ENCODE results near the gene PLEK. TPM values are rescaled to one million over a fixed set of nuclear protein-coding genes. Genes with fewer than 3 reads are reported as not detected.
"Not testable (repeated sequence)": the region's sequence is repeated elsewhere in the genome, so short reads cannot be mapped to it uniquely, and the experiment has no call there.

Gene PLEK
- total and polyA plus RNA-seq, 10 of the 15 experiments (the other 5 are each of a cell fraction or from before 2014, with no cell fraction given) = 229 to 804 (median 362) TPM

- no peak for TF ChIP-seq SMAD1 (IDR thresholded peaks at IDR 0.05; ENCODE audit: low read depth, partially characterized antibody)
- TF ChIP-seq NR2C2 (IDR thresholded peaks at IDR 0.05; ENCODE audit: borderline replicate concordance, control insufficient read depth, insufficient read length, low read depth) = no peak
- TF ChIP-seq MTA3 (IDR thresholded peaks at IDR 0.05; ENCODE audit: borderline replicate concordance, low read length) = peak; percentile 86; the same call in 1 of the 2 replicates
These were observed 76.3 kb downstream of the PLEK start (continued) for GRCh38 chr2:68441179-68441993.

- 97% methylated on average over 2 of the region's 2 CpGs for WGBS (ENCODE audit: insufficient coverage, insufficient replicate concordance, low lambda C conversion rate, missing lambda C conversion rate)
- H4K20me1 ChIP-seq (ENCODE audit: control insufficient read depth, insufficient read depth) = no peaks in the 10 kb centered on the region
- in situ Hi-C loops (cut with MboI) = loop anchor here (5.0 to 25.0 kb wide), 6 partner anchors 80 to 2005 kb away; partner anchors contain the start of gene MEIS1
- H3K36me3 ChIP-seq (ENCODE audit: control insufficient read depth in 2 of 2, insufficient read depth in 2 of 2, low read length in 1 of 2) = no peaks in the 10 kb centered on the region
- H3K4me3 ChIP-seq = no peak overlapping the region
- FAIRE-seq = no peak
- H3K27ac ChIP-seq (ENCODE audit: control insufficient read depth, insufficient read depth) = no peak overlapping the region
- peaks cover 30% of the 10 kb centered on the region for H3K4me1 ChIP-seq (ENCODE audit: control insufficient read depth, insufficient read depth, low read length)
- no peak for ATAC-seq
- peak overlapping the region; percentile 61 for H2AFZ ChIP-seq (ENCODE audit: control insufficient read depth, low read depth, low read length)
- no peaks in the 10 kb centered on the region for H3K27me3 ChIP-seq (replicated peaks in 1 of 2; ENCODE audit: control insufficient read depth in 2 of 2, insufficient read depth in 2 of 2, low read length in 1 of 2)
- ChIA-PET POLR2A (interaction anchor here (0.8 to 5.1 kb wide), 11 partner anchors 14 to 321 kb away, joined by 3 to 70 read pairs (median 14); partner anchors contain the start of gene PLEK), CTCF (interaction anchor here (0.7 to 7.1 kb wide), 35 partner anchors 12 to 320 kb away, joined by 3 to 91 read pairs (median 6); partner anchors contain the start of genes APLF, FBXO48, PLEK and PNO1), RAD21 (ENCODE audit: unreplicated experiment) (interaction anchor here (0.7 to 7.4 kb wide), 29 partner anchors 15 to 411 kb away, joined by 3 to 211 read pairs (median 8); partner anchors contain the start of genes APLF, FBXO48, PLEK and PNO1), SMC1A (ENCODE audit: uncharacterized antibody, unreplicated experiment) (interaction anchor here (0.8 to 9.4 kb wide), 25 partner anchors 11 to 320 kb away, joined by 3 to 259 read pairs (median 7); partner anchors contain the start of genes APLF, FBXO48 and PLEK)
- H3K4me2 ChIP-seq (ENCODE audit: control insufficient read depth, insufficient read depth) = no peak overlapping the region
- no peak for TF ChIP-seq SUPT20H (IDR thresholded peaks at IDR 0.05; ENCODE audit: borderline replicate concordance, control insufficient read depth, low read depth, low read length)
- H3K9ac ChIP-seq (ENCODE audit: control insufficient read depth, insufficient read depth, low read length) = no peak overlapping the region
- intact Hi-C loops (cut with micrococcal nuclease; ENCODE audit: unreplicated experiment) = loop anchor here (1.0 to 5.0 kb wide), 11 partner anchors 18 to 380 kb away; partner anchors contain the start of genes C1D and PPP3R1
- H3K9me3 ChIP-seq (replicated peaks; ENCODE audit: control insufficient read depth, insufficient read depth, low read length) = no peaks in the 10 kb centered on the region; the same call in 2 of the 3 replicates
- BruUV-seq (replicated peaks) = no TSS peak
- H3K79me2 ChIP-seq (ENCODE audit: control insufficient read depth, insufficient read depth, low read length) = peaks cover 3% of the 10 kb centered on the region
- DNase-seq (ENCODE audit: low read depth, low spot score) = no peak
These were observed 76.9 kb downstream of the PLEK start for GRCh38 chr2:68441994-68442322.

- 97% methylated on average over 2 of the region's 3 CpGs for WGBS (ENCODE audit: insufficient coverage, insufficient replicate concordance, low lambda C conversion rate, missing lambda C conversion rate)
- intact Hi-C loops (cut with micrococcal nuclease; ENCODE audit: unreplicated experiment); H3K27me3 ChIP-seq (replicated peaks in 1 of 2; ENCODE audit: control insufficient read depth in 2 of 2, insufficient read depth in 2 of 2, low read length in 1 of 2); H3K79me2 ChIP-seq (ENCODE audit: control insufficient read depth, insufficient read depth, low read length); FAIRE-seq; H2AFZ ChIP-seq (ENCODE audit: control insufficient read depth, low read depth, low read length); H3K27ac ChIP-seq (ENCODE audit: control insufficient read depth, insufficient read depth); POLR2A ChIA-PET; RAD21 ChIA-PET (ENCODE audit: unreplicated experiment); SMC1A ChIA-PET (ENCODE audit: uncharacterized antibody, unreplicated experiment); CTCF ChIA-PET; H3K4me3 ChIP-seq; H3K9ac ChIP-seq (ENCODE audit: control insufficient read depth, insufficient read depth, low read length); BruUV-seq (replicated peaks); H3K36me3 ChIP-seq (ENCODE audit: control insufficient read depth in 2 of 2, insufficient read depth in 2 of 2, low read length in 1 of 2); H3K4me1 ChIP-seq (ENCODE audit: control insufficient read depth, insufficient read depth, low read length); H3K9me3 ChIP-seq (replicated peaks; ENCODE audit: control insufficient read depth, insufficient read depth, low read length); H3K4me2 ChIP-seq (ENCODE audit: control insufficient read depth, insufficient read depth); DNase-seq (ENCODE audit: low read depth, low spot score); ATAC-seq; H4K20me1 ChIP-seq (ENCODE audit: control insufficient read depth, insufficient read depth): not testable (repeated sequence)
- in situ Hi-C loops (cut with MboI) = loop anchor here (10.0 to 25.0 kb wide), 3 partner anchors 252 to 2009 kb away; partner anchors contain the start of gene MEIS1
These were observed 81.3 kb downstream of the PLEK start for GRCh38 chr2:68446425-68446824.

Data from GM12878 (cell line).